NCI-H1092 treated with DMSO at 0.1 percent for 48 hours (cell line): ENCODE measurements around the gene SELP.
A peak's percentile ranks its signal among the peaks of the same experiment; 100 is the strongest.

Source experiments
- DNase-seq: peaks from one replicate; lab custom pipeline; 2025; lab: John Stamatoyannopoulos, UW

SELP gene

GRCh38 chr1:169576241-169576934 is 53.5 kb downstream of the SELP start:
- no peak for DNase-seq

GRCh38 chr1:169574336-169574735 is 55.6 kb downstream of the SELP start:
- DNase-seq: no peak

GRCh38 chr1:169572187-169572586 is 57.7 kb downstream of the SELP start:
- no peak for DNase-seq

GRCh38 chr1:169571450-169571849 is 58.5 kb downstream of the SELP start:
- no peak for DNase-seq

GRCh38 chr1:169570172-169570574 is 59.8 kb downstream of the SELP start:
- no peak for DNase-seq

- DNase-seq: peak; percentile 9
Measured at GRCh38 chr1:169568497-169568896, 61.4 kb downstream of the SELP start.

GRCh38 chr1:169565335-169566271 is 64.3 kb downstream of the SELP start:
- no peak for DNase-seq

GRCh38 chr1:169563650-169564049 is 66.3 kb downstream of the SELP start:
- DNase-seq: no peak

- no peak for DNase-seq
Measured at GRCh38 chr1:169563019-169563615, 66.8 kb downstream of the SELP start.

GRCh38 chr1:169561692-169562091 is 68.2 kb downstream of the SELP start:
- DNase-seq: no peak

- DNase-seq: no peak
Measured at GRCh38 chr1:169557131-169557530, 72.8 kb downstream of the SELP start.

GRCh38 chr1:169550294-169550693 is 79.6 kb downstream of the SELP start:
- DNase-seq: peak; percentile 48

GRCh38 chr1:169548282-169548681 is 81.6 kb downstream of the SELP start:
- no peak for DNase-seq

GRCh38 chr1:169546087-169546995 is 83.6 kb downstream of the SELP start:
- DNase-seq: peak; percentile 77

GRCh38 chr1:169545472-169545871 is 84.5 kb downstream of the SELP start:
- no peak for DNase-seq

- DNase-seq: no peak
Measured at GRCh38 chr1:169538998-169539871, 90.7 kb downstream of the SELP start.
